HCT116 (cell line): ENCODE measurements around the gene PTCH2. TPM values are rescaled to one million over a fixed set of nuclear protein-coding genes. Genes with fewer than 3 reads are reported as not detected.

ENCODE experiments used
- ATAC-seq: fragments of 200-7000 bp; cut with Tn5 transposase; 2 replicates; pipeline ENCODE4 v1.9.1; 2020; ENCODE audit warnings: mild to moderate bottlenecking, moderate library complexity
- BruUV-seq: library from RNA; stranded (reverse); fragments of 400-500 nt; replicated peaks from 2 replicates; lab custom pipeline; 2021; lab: Mats Ljungman, UMichigan
- CTCF ChIA-PET: fragments of 300-600 bp; sonication (Branson Sonifier 250); formaldehyde crosslinking; loops from one replicate; lab custom pipeline; 2021; ENCODE audit warnings: antibody characterized with exemption; lab: Charles Lee
- POLR2A ChIA-PET: fragments of 300-600, 350-600 bp; sonication (Branson Sonifier 250); formaldehyde crosslinking; loops from one replicate; lab custom pipeline; 2021; ENCODE audit warnings: antibody characterized with exemption; lab: Charles Lee
- RAD21 ChIA-PET, 2 experiments: fragments of 300-600 bp; sonication (Branson Sonifier 250); formaldehyde crosslinking; loops; one replicate each; lab custom pipeline; 2023; ENCODE audit warnings: low total read pairs in 2 of 2; ENCODE audit not compliant: uncharacterized antibody in 2 of 2, unreplicated experiment in 2 of 2, low non-redundant PET in 1 of 2; lab: Charles Lee
- DNase-seq: peaks from one replicate; pipeline ENCODE4 v3.0.0-alpha.2; 2010; ENCODE audit warnings: low read depth, low spot score
- H2AFZ ChIP-seq: fragments of 200-600 bp; shearing (Covaris generic), sonication (generic); 2 replicates; pipeline ENCODE4 v1.6.1; 2017; ENCODE audit warnings: low read depth, mixed run types, mixed read lengths, antibody characterized with exemption, low read length; ENCODE audit not compliant: poor library complexity, severe bottlenecking
- H3K27ac ChIP-seq: 2 replicates; pipeline ENCODE4 v1.5.1; 2012; ENCODE audit warnings: low read depth, low read length
- H3K27me3 ChIP-seq: fragments of 200-600 bp; sonication (generic); 2 replicates; pipeline ENCODE4 v1.6.1; 2016; ENCODE audit warnings: mixed run types, low read length, mixed read lengths; ENCODE audit not compliant: insufficient read depth
- H3K36me3 ChIP-seq, 2 experiments: fragments of 200-500 bp in 1 of 2; fragments of 200-600 bp in 1 of 2; sonication (Bioruptor generic) in 1 of 2; sonication (generic) in 1 of 2; 2 replicates each; pipeline versions ENCODE4 v1.5.1 to v1.6.1; 2014 to 2016; ENCODE audit warnings: low read length in 2 of 2, inconsistent platforms in 1 of 2, mixed read lengths in 1 of 2, mixed run types in 1 of 2; ENCODE audit not compliant: insufficient read depth in 2 of 2, control insufficient read depth in 1 of 2
- H3K4me1 ChIP-seq, 2 experiments: fragments of 200-600 bp in 1 of 2; sonication (generic) in 1 of 2; 2 replicates each; pipeline versions ENCODE4 v1.5.1 to v1.6.1; 2012 to 2017; ENCODE audit warnings: low read length in 2 of 2, inconsistent platforms in 1 of 2, mild to moderate bottlenecking in 1 of 2, mixed read lengths in 1 of 2, mixed run types in 1 of 2, moderate library complexity in 1 of 2; ENCODE audit not compliant: insufficient read depth in 2 of 2, control insufficient read depth in 1 of 2
- H3K4me2 ChIP-seq: fragments of 200-600 bp; sonication (generic); 2 replicates; pipeline ENCODE4 v1.6.1; 2017; ENCODE audit warnings: mixed run types, low read length, mixed read lengths
- H3K4me3 ChIP-seq, 2 experiments: fragments of 200-600 bp in 1 of 2; sonication (generic) in 1 of 2; replicated peaks in 1 of 2; 2 replicates each; pipeline ENCODE4 v1.5.1; 2011 to 2016; ENCODE audit warnings: low read length in 2 of 2, control low read depth in 1 of 2, low read depth in 1 of 2, mild to moderate bottlenecking in 1 of 2, mixed read lengths in 1 of 2, mixed run types in 1 of 2
- H3K79me2 ChIP-seq: fragments of 200-600 bp; sonication (generic); 2 replicates; pipeline ENCODE4 v1.6.1; 2017; ENCODE audit warnings: mild to moderate bottlenecking, mixed run types, low read length, moderate library complexity, mixed read lengths; ENCODE audit not compliant: insufficient read depth
- H3K9ac ChIP-seq: fragments of 200-600 bp; sonication (generic); 2 replicates; pipeline ENCODE4 v1.6.1; 2016; ENCODE audit warnings: low read length, mixed read lengths
- H3K9me2 ChIP-seq: fragments of 200-600 bp; sonication (generic), shearing (Covaris generic); 2 replicates; pipeline ENCODE4 v1.6.1; 2017; ENCODE audit warnings: mixed run types, mild to moderate bottlenecking, moderate library complexity; ENCODE audit not compliant: insufficient read depth
- H3K9me3 ChIP-seq, 2 experiments: fragments of 200-500 bp in 1 of 2; fragments of 200-600 bp in 1 of 2; sonication (Bioruptor generic) in 1 of 2; sonication (generic) in 1 of 2; 2 replicates each; pipeline ENCODE4 v1.6.1; 2014 to 2017; ENCODE audit warnings: low read length in 2 of 2, mixed read lengths in 2 of 2, inconsistent platforms in 1 of 2, low read depth in 1 of 2, mild to moderate bottlenecking in 1 of 2, mixed run types in 1 of 2, moderate library complexity in 1 of 2; ENCODE audit not compliant: control insufficient read depth in 1 of 2, insufficient read depth in 1 of 2
- H4K20me1 ChIP-seq: fragments of 200-600 bp; sonication (generic), shearing (Covaris generic); 2 replicates; pipeline ENCODE4 v1.6.1; 2017; ENCODE audit warnings: mixed run types, mild to moderate bottlenecking, moderate library complexity; ENCODE audit not compliant: insufficient read depth
- CBX3 ChIP-seq: IDR thresholded peaks from 2 replicates; pipeline ENCODE4 v1.6.1; 2012; ENCODE audit warnings: low read depth
- EGR1 ChIP-seq: IDR thresholded peaks from 2 replicates; pipeline ENCODE4 v1.6.1; 2012; ENCODE audit warnings: low read depth
- ELF1 ChIP-seq: IDR thresholded peaks from 2 replicates; pipeline ENCODE4 v1.6.1; 2012; ENCODE audit warnings: low read depth, borderline replicate concordance
- EZH2phosphoT487 ChIP-seq: fragments of 200-600 bp; IDR thresholded peaks from 2 replicates; pipeline ENCODE4 v1.6.1; 2018; ENCODE audit warnings: antibody characterized with exemption, borderline replicate concordance
- FOSL1 ChIP-seq: IDR thresholded peaks from 2 replicates; pipeline ENCODE4 v1.6.1; 2012; ENCODE audit warnings: low read depth
- JUND ChIP-seq: IDR thresholded peaks from 2 replicates; pipeline ENCODE4 v1.6.1; 2012
- RAD21 ChIP-seq: IDR thresholded peaks from 2 replicates; pipeline ENCODE4 v1.6.1; 2012; ENCODE audit warnings: low read depth, mild to moderate bottlenecking
- SIN3A ChIP-seq: IDR thresholded peaks from 2 replicates; pipeline ENCODE4 v1.6.1; 2012; ENCODE audit warnings: low read depth
- SRF ChIP-seq: IDR thresholded peaks from 2 replicates; pipeline ENCODE4 v1.6.1; 2012; ENCODE audit warnings: low read depth
- YY1 ChIP-seq: IDR thresholded peaks from 2 replicates; pipeline ENCODE4 v1.6.1; 2011; ENCODE audit warnings: low read length, low read depth, moderate library complexity, mild to moderate bottlenecking; ENCODE audit not compliant: insufficient replicate concordance; ENCODE audit errors: extremely low read depth
- ZFX ChIP-seq: fragments of 450-650 bp; IDR thresholded peaks from 2 replicates; pipeline ENCODE4 v1.6.1; 2017
- ZNF274 ChIP-seq: fragments of 200-500 bp; sonication (Bioruptor generic); IDR thresholded peaks from 2 replicates; pipeline ENCODE4 v1.6.1; 2014; ENCODE audit warnings: mild to moderate bottlenecking, low read depth, low read length, inconsistent platforms
- intact Hi-C: fragments of 100-400 bp; cut with micrococcal nuclease; formaldehyde crosslinking; loops from 2 replicates; pipeline ENCODE4 v1.10.0; 2022
- total RNA-seq: library from RNA; stranded (reverse); gene quantifications from one replicate; pipeline ENCODE4 v1.2.1, GENCODE V29; 2021; ENCODE audit not compliant: unreplicated experiment
- TF ChIP-seq, protein P1 (sequence below): IDR thresholded peaks from 2 replicates; pipeline ENCODE4 v1.6.1; 2012
- TF ChIP-seq, protein P2 (sequence below), 3 experiments: fragments of 200-600 bp in 1 of 3; sonication (generic) in 1 of 3; IDR thresholded peaks in 2 of 3; conservative IDR thresholded peaks in 1 of 3; 2 replicates each; pipeline ENCODE4 v1.5.1; 2012 to 2017; ENCODE audit warnings: low read depth in 2 of 3, low read length in 2 of 3, antibody characterized with exemption in 1 of 3, borderline replicate concordance in 1 of 3, control low read depth in 1 of 3, mild to moderate bottlenecking in 1 of 3, mixed read lengths in 1 of 3, mixed run types in 1 of 3, moderate library complexity in 1 of 3; ENCODE audit not compliant: insufficient read depth in 1 of 3
- TF ChIP-seq, protein P3 (sequence below): IDR thresholded peaks from 2 replicates; pipeline ENCODE4 v1.6.1; 2012; ENCODE audit warnings: low read depth

Gene PTCH2
- total RNA-seq, 1 experiment from 2014 or later, result 1.3 TPM

DNA sequence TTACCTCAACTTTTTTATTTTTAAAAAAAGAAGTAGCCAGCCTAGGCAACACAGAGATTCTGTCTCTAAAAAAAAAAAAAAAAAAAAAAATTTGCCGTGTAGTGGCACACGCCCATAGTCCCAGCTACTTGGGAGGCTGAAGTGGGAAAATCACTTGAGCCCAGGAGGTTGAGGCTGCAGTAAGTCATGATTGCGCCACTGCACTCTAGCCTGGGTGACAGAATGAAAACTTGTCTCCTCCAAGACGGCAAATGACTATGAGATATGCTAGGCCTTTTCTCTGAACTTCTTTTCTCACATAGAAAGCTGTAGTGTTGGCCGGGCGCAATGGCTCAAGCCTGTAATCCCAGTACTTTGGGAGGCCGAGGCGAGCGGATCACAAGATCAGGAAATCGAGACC is 24.7 kb upstream of the PTCH2 start:
- Histone ChIP-seq H3K9ac (no peak overlapping the region), H3K4me3 (no peak overlapping the region), H3K9me2 (no peaks in the 10 kb centered on the region), H3K9me3 (no peaks in the 10 kb centered on the region), H3K79me2 (no peaks in the 10 kb centered on the region), H3K4me1 (no peaks in the 10 kb centered on the region), H3K27ac (no peak overlapping the region)
- intact Hi-C loops, result no loop called here
- no peak for DNase-seq
- no peak for TF ChIP-seq SIN3A
- TF ChIP-seq ZNF274, result no peak
- TF ChIP-seq, protein P1, sequence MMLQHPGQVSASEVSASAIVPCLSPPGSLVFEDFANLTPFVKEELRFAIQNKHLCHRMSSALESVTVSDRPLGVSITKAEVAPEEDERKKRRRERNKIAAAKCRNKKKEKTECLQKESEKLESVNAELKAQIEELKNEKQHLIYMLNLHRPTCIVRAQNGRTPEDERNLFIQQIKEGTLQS, result no peak
- TF ChIP-seq RAD21, result no peak
- TF ChIP-seq CBX3, result no peak
- no peak for TF ChIP-seq ZFX
- TF ChIP-seq ELF1, result no peak
- no peak for TF ChIP-seq JUND
- no peak for TF ChIP-seq SRF
- TF ChIP-seq, all 23 proteins: peak for 0
- Histone ChIP-seq H4K20me1 (no peaks in the 10 kb centered on the region), H2AFZ (no peak overlapping the region), H3K27me3 (no peaks in the 10 kb centered on the region), H3K4me2 (no peak overlapping the region), H3K36me3 (no peaks in the 10 kb centered on the region; a peak in 1 of 4 replicates)
- no peak for ATAC-seq
- no TSS peak for BruUV-seq
- ChIA-PET POLR2A (no interaction called here), RAD21 (no interaction called here), CTCF (no interaction called here)

DNA sequence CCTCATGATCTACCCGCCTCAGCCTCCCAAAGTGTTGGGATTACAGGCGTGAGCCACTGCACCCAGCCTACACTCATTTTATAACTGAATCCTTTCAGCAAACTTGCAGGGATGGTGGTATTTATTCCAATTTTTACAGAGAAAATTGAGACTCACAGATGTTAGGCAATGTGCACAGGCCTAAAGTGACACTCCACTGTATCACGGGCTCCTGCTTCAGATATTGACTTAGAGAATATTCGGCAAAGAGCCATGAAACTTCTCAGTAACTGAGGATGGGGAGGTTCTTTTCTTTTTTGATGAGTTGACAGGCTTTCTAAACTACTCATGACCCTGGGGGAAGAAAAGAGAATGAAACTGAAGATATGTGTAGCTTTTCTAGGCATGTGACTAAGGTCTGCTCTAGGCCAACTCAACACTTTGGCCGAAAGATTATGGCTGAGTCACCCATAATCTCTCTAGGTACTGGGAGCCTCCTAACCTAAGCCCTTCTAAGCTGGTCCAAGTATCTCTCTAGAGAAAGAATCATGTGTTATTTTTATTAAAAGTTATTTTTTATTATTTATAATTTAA is 19.9 kb upstream of the PTCH2 start:
- DNase-seq, result no peak
- RAD21 ChIA-PET, result no interaction called here

More for the DNA sequence above, 19.9 kb upstream of the PTCH2 start:
- POLR2A ChIA-PET, result no interaction called here
- H3K9ac ChIP-seq, result no peak overlapping the region
- no peak overlapping the region for H3K4me2 ChIP-seq
- no peak overlapping the region for H2AFZ ChIP-seq
- no peaks in the 10 kb centered on the region for H3K27me3 ChIP-seq
- no peaks in the 10 kb centered on the region for H3K9me2 ChIP-seq
- no peaks in the 10 kb centered on the region for H3K9me3 ChIP-seq
- no peaks in the 10 kb centered on the region; a peak in 1 of 4 replicates for H3K36me3 ChIP-seq
- no peaks in the 10 kb centered on the region for H3K4me1 ChIP-seq
- no peak for ATAC-seq
- no TSS peak for BruUV-seq
- H3K79me2 ChIP-seq, result no peaks in the 10 kb centered on the region
- intact Hi-C loops, result no loop called here
- TF ChIP-seq EZH2phosphoT487, result no peak
- TF ChIP-seq ZNF274, result no peak
- TF ChIP-seq JUND, result no peak
- TF ChIP-seq, protein P2, sequence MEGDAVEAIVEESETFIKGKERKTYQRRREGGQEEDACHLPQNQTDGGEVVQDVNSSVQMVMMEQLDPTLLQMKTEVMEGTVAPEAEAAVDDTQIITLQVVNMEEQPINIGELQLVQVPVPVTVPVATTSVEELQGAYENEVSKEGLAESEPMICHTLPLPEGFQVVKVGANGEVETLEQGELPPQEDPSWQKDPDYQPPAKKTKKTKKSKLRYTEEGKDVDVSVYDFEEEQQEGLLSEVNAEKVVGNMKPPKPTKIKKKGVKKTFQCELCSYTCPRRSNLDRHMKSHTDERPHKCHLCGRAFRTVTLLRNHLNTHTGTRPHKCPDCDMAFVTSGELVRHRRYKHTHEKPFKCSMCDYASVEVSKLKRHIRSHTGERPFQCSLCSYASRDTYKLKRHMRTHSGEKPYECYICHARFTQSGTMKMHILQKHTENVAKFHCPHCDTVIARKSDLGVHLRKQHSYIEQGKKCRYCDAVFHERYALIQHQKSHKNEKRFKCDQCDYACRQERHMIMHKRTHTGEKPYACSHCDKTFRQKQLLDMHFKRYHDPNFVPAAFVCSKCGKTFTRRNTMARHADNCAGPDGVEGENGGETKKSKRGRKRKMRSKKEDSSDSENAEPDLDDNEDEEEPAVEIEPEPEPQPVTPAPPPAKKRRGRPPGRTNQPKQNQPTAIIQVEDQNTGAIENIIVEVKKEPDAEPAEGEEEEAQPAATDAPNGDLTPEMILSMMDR (IDR thresholded peaks at IDR 0.05 in 2 of 3, conservative IDR thresholded peaks at IDR 0.05 in 1 of 3; ENCODE audit: borderline replicate concordance in 1 of 3, insufficient read depth in 1 of 3, low read depth in 2 of 3, low read length in 2 of 3), result no peak
- no peak for TF ChIP-seq EGR1
- no peak for TF ChIP-seq ZFX
- TF ChIP-seq, protein P1, result no peak
- TF ChIP-seq YY1, result no peak
- TF ChIP-seq CBX3, result no peak
- TF ChIP-seq, protein P3, sequence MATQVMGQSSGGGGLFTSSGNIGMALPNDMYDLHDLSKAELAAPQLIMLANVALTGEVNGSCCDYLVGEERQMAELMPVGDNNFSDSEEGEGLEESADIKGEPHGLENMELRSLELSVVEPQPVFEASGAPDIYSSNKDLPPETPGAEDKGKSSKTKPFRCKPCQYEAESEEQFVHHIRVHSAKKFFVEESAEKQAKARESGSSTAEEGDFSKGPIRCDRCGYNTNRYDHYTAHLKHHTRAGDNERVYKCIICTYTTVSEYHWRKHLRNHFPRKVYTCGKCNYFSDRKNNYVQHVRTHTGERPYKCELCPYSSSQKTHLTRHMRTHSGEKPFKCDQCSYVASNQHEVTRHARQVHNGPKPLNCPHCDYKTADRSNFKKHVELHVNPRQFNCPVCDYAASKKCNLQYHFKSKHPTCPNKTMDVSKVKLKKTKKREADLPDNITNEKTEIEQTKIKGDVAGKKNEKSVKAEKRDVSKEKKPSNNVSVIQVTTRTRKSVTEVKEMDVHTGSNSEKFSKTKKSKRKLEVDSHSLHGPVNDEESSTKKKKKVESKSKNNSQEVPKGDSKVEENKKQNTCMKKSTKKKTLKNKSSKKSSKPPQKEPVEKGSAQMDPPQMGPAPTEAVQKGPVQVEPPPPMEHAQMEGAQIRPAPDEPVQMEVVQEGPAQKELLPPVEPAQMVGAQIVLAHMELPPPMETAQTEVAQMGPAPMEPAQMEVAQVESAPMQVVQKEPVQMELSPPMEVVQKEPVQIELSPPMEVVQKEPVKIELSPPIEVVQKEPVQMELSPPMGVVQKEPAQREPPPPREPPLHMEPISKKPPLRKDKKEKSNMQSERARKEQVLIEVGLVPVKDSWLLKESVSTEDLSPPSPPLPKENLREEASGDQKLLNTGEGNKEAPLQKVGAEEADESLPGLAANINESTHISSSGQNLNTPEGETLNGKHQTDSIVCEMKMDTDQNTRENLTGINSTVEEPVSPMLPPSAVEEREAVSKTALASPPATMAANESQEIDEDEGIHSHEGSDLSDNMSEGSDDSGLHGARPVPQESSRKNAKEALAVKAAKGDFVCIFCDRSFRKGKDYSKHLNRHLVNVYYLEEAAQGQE, result no peak
- TF ChIP-seq FOSL1, result no peak
- TF ChIP-seq, all 23 proteins: peak for 0
- H3K4me3 ChIP-seq, result no peak overlapping the region
- no peaks in the 10 kb centered on the region for H4K20me1 ChIP-seq
- CTCF ChIA-PET, result no interaction called here
- H3K27ac ChIP-seq, result no peak overlapping the region
